PFSK-1 (cell line): Measurements from ENCODE around the gene COL13A1.

Source experiments
- POLR2AphosphoS5 ChIP-seq: IDR thresholded peaks from 2 replicates; pipeline ENCODE4 v1.6.1; 2012; ENCODE audit warnings: low read depth, mild to moderate bottlenecking, control low read depth, low read length, moderate library complexity
- REST ChIP-seq, 2 experiments: IDR thresholded peaks; 2 replicates each; pipeline versions ENCODE4 v1.6.1 to v1.8.0; 2011 to 2012; ENCODE audit warnings: low read depth in 2 of 2, low read length in 2 of 2, control low read depth in 1 of 2, inconsistent platforms in 1 of 2, mild to moderate bottlenecking in 1 of 2, moderate library complexity in 1 of 2; ENCODE audit not compliant: insufficient read depth in 1 of 2

- TF ChIP-seq POLR2AphosphoS5 (no peak), REST (IDR thresholded peaks at IDR 0.05; ENCODE audit: insufficient read depth in 1 of 2, low read depth in 2 of 2, low read length in 2 of 2) (no peak)
Measured at GRCh38 chr10:69809318-69809717, 7.6 kb downstream of the COL13A1 start.
